Body of pancreas (tissue), 4 donors: Measurements from ENCODE around the gene PJA2. TPM values are rescaled to one million over a fixed set of nuclear protein-coding genes. Genes with fewer than 3 reads are reported as not detected.

Experiments used
- ATAC-seq: fragments of 150-250 bp; one replicate; pipeline ENCODE4 v1.9.1; 2016
- DNase-seq, 4 donors: peaks; one replicate each; pipeline ENCODE4 v3.0.0-alpha.2; 2019
- H3K27ac ChIP-seq, 4 donors: fragments of 200-600 bp; sonication (generic); 1 replicate in 3 of 4; 2 replicates in 1 of 4; pipeline versions ENCODE4 v1.5.1 to v1.6.1; 2016 to 2019; ENCODE audit warnings: mild to moderate bottlenecking in 1 of 4, mixed read lengths in 1 of 4, moderate library complexity in 1 of 4
- H3K27me3 ChIP-seq, 2 donors: fragments of 200-600 bp; sonication (generic); one replicate each; pipeline ENCODE4 v1.6.0; 2016; ENCODE audit warnings: mild to moderate bottlenecking in 1 of 2
- H3K36me3 ChIP-seq, 2 donors: fragments of 200-600 bp; sonication (generic); replicated peaks in 1 of 2; 2 replicates each; pipeline ENCODE4 v1.5.1; 2016; ENCODE audit warnings: low read depth in 2 of 2; ENCODE audit not compliant: insufficient read depth in 1 of 2
- H3K4me1 ChIP-seq: fragments of 200-600 bp; sonication (generic); one replicate; pipeline ENCODE4 v1.6.0; 2016
- H3K4me3 ChIP-seq, 2 donors: fragments of 200-600 bp; sonication (generic); 1 replicate in 1 of 2; 2 replicates in 1 of 2; pipeline ENCODE4 v1.5.1; 2016 to 2019
- H3K9me3 ChIP-seq, 3 donors: fragments of 200-600 bp; sonication (generic); 1 replicate in 2 of 3; 2 replicates in 1 of 3; pipeline ENCODE4 v1.5.1; 2016
- CTCF ChIP-seq, 7 experiments: fragments of 450-650 bp in 4 of 7; fragments of 200-600 bp in 3 of 7; sonication (generic) in 3 of 7; IDR thresholded peaks; one replicate each; pipeline ENCODE4 v1.5.1; 2016 to 2019; ENCODE audit warnings: antibody characterized with exemption in 7 of 7
- POLR2A ChIP-seq, 3 donors: fragments of 450-650 bp; IDR thresholded peaks; one replicate each; pipeline ENCODE4 v1.6.1; 2016; ENCODE audit warnings: antibody characterized with exemption in 3 of 3, mild to moderate bottlenecking in 2 of 3
- WGBS, 2 donors: methylation state at CpG; one replicate each; pipeline ENCODE4 v1.1.5; 2017; 5-methylcytosine and 5-hydroxymethylcytosine counted together
- intact Hi-C: fragments of 100-400 bp; cut with DNase I; formaldehyde crosslinking; loops from one replicate; pipeline ENCODE4 v1.15.1; 2023
- total RNA-seq, 2 donors: library from RNA; depleted of rRNA; stranded (reverse); fragments of >200 nt; gene quantifications; one replicate each; pipeline ENCODE4 v1.1.0, GENCODE V29; 2016

Gene PJA2
- total RNA-seq, 2 donors from 2014 or later = 48.0 to 67.9 TPM

DNA sequence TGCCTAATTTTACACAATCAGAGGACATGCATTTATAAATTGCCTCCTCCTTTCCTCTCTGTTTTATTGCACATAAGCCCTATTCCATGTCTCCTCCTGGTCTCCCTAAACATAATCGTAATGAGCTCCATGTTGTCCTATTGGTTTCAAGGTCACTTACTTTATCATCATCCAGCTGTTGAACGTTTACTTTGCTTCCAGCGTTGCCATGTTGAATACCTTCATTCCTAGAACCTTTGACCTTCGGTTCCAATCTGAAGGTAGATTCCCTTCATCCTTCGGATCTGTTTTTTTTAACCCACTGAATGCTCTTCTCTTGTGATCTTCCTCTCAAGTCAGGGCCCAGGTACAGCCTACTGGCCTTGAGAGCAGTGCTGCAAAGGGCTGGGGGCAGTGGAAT lies 84.3 kb downstream of the PJA2 start:
- H3K4me3 ChIP-seq = no peak overlapping the region
- ATAC-seq = no peak
- 34 to 35% methylated on average over 5 of the region's 5 CpGs for WGBS, 2 donors
- H3K9me3 ChIP-seq = no peaks in the 10 kb centered on the region
- H3K36me3 ChIP-seq = no peaks in the 10 kb centered on the region
- H3K27me3 ChIP-seq = no peaks in the 10 kb centered on the region
- TF ChIP-seq POLR2A (IDR thresholded peaks at IDR 0.05) (no peak), CTCF (IDR thresholded peaks at IDR 0.05) (no peak)
- H3K4me1 ChIP-seq = peaks cover 10% of the 10 kb centered on the region
- intact Hi-C loops = no loop called here
- H3K27ac ChIP-seq = no peak overlapping the region
- DNase-seq = no peak

DNA sequence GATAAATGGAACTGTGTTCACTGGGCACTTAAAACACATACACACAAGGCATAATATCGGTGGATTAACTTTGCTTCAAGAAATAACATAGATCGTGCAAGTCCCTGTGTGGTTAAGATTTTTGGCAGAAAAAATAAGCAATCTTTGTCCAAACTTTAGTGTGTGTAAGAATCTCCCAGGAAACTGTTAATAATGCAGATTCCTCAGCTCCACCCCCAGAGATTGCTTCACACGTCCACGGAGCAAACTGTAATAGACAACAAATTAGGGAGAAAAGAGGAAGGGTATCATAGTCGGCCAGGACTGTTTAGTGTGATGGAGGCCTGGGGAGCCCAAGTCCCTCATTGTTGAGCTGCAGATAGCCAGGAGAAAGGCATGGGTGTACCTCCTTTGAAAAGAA lies 84.8 kb downstream of the PJA2 start:
- intact Hi-C loops = no loop called here
- ATAC-seq = no peak

DNA sequence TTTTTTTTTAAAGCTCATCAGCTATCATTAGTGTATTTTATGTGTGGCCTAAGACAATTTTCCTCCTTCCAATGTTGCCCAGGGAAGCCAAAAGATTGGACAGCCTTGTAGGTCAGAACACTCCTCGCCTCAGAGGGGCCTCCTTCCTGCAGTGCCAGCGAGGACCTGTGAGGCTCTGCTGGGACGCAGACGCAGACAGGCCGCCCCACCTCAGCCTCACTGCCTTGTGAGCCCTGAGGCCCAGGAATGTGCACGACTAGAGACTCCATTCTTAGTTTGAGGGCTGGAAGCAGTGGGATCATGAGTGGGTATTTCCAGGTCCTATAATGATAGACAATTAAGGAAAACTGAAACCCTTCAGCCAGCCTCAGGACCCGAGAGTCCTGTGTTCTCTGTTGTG lies 85.4 kb downstream of the PJA2 start:
- WGBS, 2 donors = 89 to 94% methylated on average over 7 of the region's 7 CpGs
- H3K27me3 ChIP-seq = no peaks in the 10 kb centered on the region
- DNase-seq (no peak), ATAC-seq (no peak)
- TF ChIP-seq CTCF (IDR thresholded peaks at IDR 0.05) = no peak
- no peak for TF ChIP-seq POLR2A (IDR thresholded peaks at IDR 0.05)
- H3K27ac ChIP-seq = no peak overlapping the region
- H3K4me1 ChIP-seq = peaks cover 10% of the 10 kb centered on the region
- no peak overlapping the region for H3K4me3 ChIP-seq
- intact Hi-C loops = no loop called here
- H3K36me3 ChIP-seq = no peaks in the 10 kb centered on the region
- H3K9me3 ChIP-seq = no peaks in the 10 kb centered on the region

More for the DNA sequence above, 84.8 kb downstream of the PJA2 start:
- Histone ChIP-seq H3K4me3 (no peak overlapping the region), H3K27ac (no peak overlapping the region), H3K36me3 (no peaks in the 10 kb centered on the region), H3K27me3 (no peaks in the 10 kb centered on the region), H3K4me1 (peaks cover 10% of the 10 kb centered on the region), H3K9me3 (no peaks in the 10 kb centered on the region)
- 38 to 54% methylated on average over 5 of the region's 5 CpGs for WGBS, 2 donors
- TF ChIP-seq POLR2A (IDR thresholded peaks at IDR 0.05) (no peak), CTCF (IDR thresholded peaks at IDR 0.05) (no peak)
- peak in 1 of 4 donors; percentile 24 for DNase-seq

- Histone ChIP-seq H3K27ac (no peak overlapping the region), H3K4me1 (peaks cover 10% of the 10 kb centered on the region), H3K27me3 (no peaks in the 10 kb centered on the region), H3K9me3 (no peaks in the 10 kb centered on the region), H3K4me3 (no peak overlapping the region), H3K36me3 (no peaks in the 10 kb centered on the region)
- no peak for ATAC-seq
- TF ChIP-seq POLR2A (IDR thresholded peaks at IDR 0.05) (no peak), CTCF (IDR thresholded peaks at IDR 0.05) (no peak)
- WGBS, 2 donors = 90 to 95% methylated on average over 4 of the region's 4 CpGs
- DNase-seq = no peak
- intact Hi-C loops = no loop called here
Observed at GRCh38 chr5:109322694-109323093, 87.1 kb downstream of the PJA2 start.

DNA sequence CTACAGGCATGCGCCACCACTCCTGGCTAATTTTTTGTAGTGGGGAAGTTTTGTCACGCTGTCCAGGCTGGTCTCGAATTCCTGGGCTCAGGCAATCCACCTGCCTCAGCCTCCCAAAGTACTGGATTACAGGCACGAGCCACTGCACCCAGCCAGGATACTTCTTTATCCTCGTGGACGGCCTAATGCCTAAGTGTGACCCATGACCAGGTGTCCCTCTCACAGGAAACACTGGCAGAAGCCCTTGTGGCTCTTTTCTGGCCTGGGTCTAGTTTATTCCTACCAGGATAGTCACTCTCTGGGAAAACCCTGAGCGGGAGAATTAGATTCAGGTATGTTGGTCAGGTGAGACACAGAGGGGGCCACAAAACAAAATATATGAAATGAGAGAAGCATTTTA lies 90.4 kb downstream of the PJA2 start:
- no peak overlapping the region for H3K27ac ChIP-seq
- intact Hi-C loops = no loop called here
- H3K27me3 ChIP-seq = no peaks in the 10 kb centered on the region
- WGBS, 2 donors = 91 to 92% methylated on average over 7 of the region's 7 CpGs
- no peaks in the 10 kb centered on the region for H3K9me3 ChIP-seq
- ATAC-seq = no peak
- TF ChIP-seq CTCF (IDR thresholded peaks at IDR 0.05) (no peak), POLR2A (IDR thresholded peaks at IDR 0.05) (no peak)
- no peaks in the 10 kb centered on the region for H3K36me3 ChIP-seq
- no peak for DNase-seq
- H3K4me3 ChIP-seq = no peak overlapping the region
- H3K4me1 ChIP-seq = no peaks in the 10 kb centered on the region
